DMS79 treated with DMSO at 0.1 percent for 48 hours (cell line): Measurements from ENCODE around the gene MYO1F.
"Not testable (repeated sequence)": the region's sequence is repeated elsewhere in the genome, so short reads cannot be mapped to it uniquely, and the experiment has no call there.

Experiments
- DNase-seq: peaks from one replicate; lab custom pipeline; 2025; lab: John Stamatoyannopoulos, UW

Gene MYO1F

DNA sequence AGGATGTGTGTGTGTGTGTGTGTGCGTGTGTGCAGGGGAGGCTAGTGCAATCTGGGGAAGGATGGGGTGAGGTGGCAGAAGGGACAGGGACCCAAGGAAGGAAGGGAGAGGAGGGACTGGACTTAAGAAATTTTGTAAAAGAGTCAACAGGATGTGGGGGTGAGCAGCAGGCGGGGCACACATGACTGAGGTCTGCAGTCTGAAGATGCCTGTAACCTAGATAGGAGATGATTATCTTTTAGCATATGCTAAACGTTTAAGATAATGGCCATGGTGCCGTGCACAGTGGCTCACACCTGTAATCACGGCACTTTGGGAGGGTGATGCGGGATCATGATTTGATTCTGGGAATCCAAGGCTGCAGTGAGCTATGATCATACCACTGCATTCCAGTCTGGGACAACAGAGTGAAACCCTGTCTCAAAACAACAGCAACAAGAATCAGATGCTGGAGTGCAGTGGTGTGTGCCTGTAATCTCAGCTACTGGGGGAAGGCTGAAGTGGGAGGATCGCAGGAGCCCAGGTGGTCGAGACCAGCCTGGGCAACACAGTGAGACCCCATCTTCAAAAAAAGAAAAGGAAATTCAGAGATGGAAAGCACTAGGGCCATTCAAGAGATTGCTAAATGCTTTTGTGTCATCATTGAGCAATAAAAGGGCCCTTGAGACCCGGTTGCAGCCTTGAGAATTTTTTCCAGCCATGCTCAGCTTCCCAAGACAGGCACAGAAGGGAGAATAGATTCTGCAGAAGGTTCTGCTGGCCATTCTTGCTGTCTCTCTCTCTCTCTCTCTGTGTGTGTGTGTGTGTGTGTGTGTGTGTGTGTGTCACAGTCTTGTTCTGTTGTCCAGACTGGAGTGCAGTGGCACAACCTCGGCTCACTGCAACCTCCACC lies 59.4 kb downstream of the MYO1F start:
- no peak for DNase-seq

DNA sequence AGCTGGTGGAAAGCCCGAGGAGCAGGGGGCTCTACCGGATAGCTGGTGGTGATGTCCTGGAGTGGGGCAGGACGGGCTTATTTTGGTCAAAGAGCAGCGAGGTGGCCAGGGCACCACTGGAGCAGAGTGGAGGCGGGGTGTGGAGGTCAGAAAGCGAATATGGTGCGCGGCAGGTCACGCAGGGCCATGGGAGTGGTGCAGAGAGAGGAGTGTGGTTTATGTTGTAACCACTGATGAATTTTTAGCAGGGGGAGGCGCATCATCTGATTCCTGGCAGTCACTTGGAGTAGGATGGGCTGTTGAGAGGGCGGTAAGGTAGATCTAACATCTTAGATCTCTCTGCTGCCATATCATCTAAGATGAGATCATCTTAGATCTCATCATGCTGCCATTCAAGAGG lies 61.9 kb downstream of the MYO1F start:
- DNase-seq: no peak

DNA sequence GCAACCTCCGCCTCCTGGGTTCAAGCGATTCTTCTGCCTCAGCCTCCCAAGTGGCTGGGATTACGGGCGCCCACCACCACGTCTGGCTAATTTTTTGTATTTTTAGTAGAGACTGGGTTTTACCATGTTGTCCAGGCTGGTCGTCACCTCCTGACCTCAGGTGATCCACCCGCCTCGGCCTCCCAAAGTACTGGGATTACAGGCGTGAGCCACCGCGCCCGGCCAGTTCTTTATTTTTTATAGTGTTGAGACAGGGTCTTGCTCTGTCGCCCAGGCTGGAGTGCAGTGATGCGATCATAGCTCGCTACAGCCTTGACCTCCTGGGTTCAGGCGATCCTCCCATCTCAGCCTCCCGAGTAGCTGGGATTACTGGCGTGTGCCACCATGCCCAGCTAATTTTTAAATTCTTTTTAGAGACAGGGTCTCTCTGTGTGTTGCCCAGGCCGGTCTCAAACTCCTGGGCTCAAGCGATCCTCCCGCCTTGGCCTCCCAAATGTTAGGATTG lies 62.7 kb downstream of the MYO1F start:
- not testable (repeated sequence) for DNase-seq

DNA sequence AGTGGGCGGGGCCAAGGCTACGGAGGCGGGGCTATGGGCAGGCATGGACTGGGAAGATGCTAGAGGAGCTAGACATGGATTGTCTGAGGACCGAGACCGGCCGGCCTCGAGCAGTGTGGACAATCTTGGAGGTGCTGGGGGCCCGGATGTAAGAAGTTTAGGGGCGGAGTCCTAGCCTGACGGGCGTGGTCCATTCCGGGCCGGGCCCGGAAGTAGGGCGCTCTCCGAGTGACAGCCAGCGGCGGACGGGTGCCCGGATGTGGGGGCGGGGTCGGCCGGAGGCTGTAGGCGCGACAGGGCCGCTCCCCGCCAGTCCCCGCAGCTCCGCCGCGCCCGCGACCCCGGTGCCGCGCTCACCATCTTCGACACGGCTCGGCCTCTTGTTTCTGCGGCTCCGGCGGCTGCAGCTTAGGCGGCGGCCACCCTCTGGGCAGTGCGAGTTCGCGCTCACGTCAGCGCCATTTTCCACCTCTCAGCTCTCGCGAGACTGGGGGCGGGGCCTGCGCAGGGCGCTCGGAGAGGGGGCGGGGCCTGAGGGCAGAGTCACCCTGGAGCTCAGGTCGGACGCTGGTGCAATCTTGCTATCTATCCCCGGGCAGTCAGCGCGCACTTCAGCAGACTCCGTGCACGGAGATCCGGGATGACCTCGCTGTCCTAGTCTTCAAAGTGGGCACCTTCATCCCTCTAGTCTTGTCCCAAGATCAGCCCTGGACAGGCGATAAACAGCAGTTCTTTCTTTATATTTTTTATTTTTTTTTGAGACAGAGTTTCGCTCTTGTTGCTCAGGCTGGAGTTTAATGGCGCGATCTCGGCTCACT lies 63.3 kb downstream of the MYO1F start, which contains the start of gene ZNF414:
Gene ZNF414 (minus strand): TSS at position 481 of the 818 bp plus-strand sequence. CDS start 121 bp downstream, at position 360.
- DNase-seq: peak; percentile 92

DNA sequence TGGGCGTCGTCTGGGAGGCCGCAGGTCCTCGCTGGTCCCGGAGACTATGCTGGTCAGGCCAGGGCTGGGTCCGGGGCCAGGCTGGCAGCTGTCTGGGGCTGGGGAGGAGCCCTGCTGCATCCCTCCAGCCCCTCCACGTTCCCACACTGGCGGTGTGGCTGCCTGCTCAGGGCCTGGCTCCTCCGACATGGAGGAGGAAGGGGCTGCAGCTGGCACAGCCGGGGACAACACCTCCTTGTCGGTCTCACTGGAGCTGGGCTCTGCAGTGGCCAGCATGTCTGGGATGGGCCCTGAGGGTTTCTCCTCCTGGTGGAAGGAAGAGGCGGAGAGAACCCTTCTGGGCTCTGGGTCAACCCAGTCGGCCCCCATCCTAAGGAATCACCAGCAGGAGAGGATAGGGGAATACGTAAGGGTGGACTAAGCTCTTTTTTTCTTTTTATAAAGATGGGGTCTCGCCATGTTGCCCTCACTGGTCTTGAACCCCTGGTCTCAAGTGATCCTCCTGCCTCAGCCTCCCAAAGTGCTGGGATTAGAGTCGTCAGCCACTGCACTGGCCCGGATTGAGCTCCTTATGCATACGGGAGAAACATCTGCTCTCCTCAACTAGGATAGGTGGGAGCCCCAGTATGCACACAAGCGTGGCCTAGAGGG lies 64.1 kb downstream of the MYO1F start:
- DNase-seq: no peak

DNA sequence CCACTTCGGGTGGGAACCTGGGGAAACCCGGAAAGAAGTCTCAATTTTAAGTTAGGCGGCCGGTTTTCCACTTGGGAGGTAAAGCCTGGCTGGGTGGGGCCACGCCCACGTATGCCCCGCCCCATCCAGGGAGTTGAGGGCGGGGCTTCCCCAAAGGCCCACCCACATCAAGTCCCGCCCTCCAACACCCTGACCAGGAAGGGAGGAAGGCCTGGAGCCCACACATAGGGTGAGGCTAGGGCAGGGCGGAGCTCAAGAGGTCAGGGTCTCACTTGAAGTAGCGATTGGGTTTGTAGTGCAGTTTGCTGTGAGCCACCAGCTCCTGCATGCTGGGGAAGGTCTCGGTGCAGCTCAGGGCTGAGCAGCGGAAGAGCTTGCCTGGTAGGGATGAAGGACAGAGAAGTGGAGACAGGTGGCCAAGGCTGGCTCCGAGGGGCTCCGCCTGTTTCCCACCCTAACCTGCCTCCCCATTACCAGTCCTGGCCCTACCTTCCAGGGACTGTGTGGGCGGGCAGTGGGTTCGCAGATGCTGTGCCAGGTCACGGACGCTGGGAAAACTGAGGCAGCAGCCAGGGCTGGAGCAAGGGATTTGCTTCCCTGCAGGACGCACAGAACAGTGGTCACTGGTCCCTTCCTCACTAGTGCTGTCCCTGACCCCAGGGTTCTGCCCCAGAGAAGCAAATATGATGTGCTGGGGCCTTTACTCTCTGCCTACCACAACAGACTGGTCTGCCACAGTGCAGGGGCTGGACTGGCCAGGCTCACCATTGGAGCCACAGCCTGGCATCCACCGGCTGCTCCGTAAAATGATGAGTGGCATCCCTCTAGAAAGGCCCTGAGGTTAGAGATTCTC lies 64.9 kb downstream of the MYO1F start:
- no peak for DNase-seq

DNA sequence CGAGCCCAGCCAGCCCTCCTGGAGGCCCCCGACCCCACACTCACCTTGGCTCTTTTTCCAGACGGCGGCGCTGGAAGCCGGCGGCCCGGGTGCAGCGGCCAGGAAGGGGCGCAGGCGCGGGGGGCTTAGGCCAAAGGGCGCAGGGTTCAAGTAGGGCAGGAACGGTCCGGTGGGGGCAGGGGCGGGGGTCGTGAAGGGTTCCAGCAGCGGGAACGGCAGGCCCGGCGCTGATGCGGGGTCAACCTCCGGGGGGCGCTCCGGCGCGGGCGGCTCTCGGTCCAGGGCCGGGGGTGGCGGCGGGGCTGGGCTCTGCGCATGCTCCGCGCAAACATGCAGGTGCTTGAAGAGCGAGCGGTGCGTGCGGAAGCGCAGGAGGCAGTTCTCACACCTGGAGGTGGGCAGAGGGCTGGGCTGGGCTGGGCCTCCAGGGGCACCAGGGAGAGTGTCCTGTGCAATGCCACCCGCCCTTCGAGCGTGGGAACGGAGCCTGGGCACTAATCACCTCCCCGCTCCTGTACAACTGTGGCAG lies 65.6 kb downstream of the MYO1F start:
- DNase-seq: no peak

DNA sequence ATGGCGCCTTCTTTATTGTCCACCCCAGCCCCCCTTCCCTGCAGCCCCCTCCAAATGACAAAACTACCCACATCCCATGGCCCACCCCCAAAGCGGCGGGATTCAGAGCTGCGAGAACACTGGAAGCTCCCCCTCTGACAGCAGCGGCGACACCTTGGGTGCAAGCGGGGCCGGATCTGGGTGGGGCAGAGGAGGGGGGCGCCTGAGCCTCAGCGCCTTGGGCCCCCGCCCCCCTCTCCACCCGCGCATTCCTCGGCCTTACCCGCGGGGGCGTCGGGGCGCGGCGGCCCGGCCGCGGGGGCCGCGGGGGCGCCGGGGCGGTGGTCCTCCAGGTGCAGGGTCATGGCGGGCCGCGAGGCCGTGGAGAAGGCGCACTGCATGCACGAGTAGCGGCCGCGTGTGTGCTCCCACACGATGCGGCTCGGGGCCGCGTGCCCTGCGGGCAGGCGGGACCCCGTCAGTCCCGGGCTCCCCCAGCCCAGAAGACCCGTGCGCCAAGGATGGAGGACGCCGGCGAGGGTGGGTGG lies 66.6 kb downstream of the MYO1F start:
- DNase-seq: no peak

DNA sequence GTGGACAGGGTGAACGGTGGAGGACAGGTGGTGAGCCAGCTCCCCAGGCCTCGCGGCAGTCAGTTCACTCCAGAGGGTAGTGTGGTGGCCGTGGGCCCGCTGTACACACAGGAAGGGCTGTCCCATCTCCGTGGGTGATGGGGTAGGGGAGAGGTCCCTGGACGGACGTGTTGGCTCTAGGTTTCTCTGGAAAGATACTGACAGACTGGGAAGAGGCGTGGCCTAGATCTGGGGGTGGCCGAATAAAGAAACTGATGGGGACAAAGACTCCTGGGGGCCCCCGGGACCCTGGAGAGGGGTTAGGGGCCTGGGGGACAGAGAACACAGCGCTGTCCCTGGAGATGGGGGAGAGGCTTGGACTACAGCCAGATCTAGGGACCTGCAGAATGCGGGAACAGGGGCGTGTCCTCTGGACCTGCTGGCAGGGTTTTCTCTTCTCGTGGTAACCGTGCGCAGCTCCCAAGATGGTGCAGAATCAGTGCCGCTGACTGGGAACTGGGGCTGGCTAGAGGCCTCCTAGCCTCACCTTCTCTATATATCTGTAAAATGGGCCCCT lies 70.8 kb downstream of the MYO1F start:
- no peak for DNase-seq

DNA sequence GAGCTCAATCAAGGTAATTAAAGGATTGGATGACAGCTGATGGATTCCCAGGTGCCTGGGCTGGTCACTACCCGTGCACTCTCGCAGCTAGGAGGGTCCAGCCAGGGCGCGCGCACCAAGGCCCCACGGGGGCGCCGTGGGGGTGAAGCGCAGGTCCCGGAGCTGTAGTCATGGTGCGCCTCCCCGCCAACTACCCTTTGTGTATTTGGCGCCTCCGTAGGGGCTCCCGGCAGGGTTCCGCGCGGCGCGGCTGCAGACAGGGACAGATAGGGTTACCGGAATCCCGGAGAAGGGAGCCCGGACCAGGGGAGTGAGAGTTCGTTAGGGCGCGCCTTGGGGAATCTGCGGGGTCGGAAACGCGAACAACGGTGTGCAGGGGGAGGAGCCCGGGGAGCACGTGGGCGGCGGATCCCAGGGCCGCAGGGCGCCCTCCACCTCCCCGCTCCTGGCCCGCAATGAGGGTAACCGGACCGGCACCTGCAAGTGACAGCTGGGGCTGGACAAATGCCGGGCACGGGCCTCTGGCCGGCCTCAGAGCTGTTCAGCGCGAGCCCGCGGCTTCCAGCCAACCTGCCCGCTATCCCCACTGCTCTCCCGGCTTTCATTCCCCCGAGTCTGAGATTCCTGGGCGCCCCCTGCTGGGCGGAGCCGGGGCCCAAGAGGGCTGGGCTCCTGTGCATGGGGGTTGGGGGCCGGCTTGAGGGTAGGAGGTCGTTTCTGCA lies 71.4 kb downstream of the MYO1F start:
- peak; percentile 65 for DNase-seq

DNA sequence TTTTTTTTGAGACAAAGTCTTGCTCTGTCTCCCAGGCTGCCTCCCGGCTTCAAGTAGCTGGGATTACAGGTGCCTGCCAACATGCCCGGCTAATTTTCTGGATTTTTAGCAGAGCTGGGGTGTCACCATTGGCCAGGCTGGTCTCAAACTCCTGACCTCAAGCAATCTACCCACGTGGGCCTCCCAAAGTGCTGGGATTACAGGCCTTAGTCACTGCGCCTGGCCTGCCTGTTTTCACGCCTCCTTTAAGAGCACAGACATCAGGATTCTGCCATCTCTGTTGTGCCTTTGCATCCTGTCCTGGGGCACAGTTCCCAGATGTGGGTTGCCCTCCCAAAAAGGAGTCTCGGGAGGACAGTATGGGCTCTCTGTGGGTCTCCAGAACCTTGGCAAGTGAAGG lies 72.3 kb downstream of the MYO1F start:
- DNase-seq: no peak

DNA sequence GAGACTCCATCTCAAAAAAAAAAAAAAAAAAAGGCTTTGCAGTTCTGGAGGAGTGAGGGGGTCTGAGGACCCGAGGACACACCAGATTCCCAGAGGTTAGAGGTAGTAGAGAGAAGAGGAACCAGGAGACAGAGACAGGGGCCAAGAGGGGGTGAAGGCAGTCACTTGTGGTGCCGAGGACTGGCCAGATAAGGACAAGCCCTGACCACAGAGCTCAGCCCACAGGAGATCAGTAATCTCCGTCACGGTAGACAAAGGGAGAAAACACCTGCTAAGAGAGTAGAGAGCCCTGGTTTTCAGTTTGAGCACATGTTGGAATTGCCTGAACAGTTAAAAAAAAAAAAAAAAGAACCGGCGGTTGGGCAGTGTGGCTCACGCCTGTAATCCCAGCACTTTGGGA lies 73.1 kb downstream of the MYO1F start:
- no peak for DNase-seq

DNA sequence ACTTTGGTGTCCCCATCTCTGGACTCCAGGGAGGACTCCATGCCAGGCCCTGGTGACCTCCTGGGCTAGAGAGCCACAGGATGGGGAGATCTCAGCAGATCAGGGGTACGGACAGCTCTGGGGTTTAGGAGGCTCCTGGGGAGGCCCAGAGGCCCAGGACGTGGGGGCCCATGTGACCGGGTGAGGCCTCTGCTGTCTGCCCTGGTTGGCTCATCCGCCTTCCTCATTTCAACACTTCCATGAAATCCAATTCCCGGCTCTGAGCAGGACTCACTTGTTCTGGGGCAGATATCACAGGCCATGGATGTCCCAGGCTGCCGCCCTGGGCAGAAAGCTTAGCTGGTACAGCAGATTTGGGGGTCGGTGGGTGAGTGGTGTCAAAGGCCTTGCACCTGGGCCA lies 73.7 kb downstream of the MYO1F start:
- DNase-seq: no peak

DNA sequence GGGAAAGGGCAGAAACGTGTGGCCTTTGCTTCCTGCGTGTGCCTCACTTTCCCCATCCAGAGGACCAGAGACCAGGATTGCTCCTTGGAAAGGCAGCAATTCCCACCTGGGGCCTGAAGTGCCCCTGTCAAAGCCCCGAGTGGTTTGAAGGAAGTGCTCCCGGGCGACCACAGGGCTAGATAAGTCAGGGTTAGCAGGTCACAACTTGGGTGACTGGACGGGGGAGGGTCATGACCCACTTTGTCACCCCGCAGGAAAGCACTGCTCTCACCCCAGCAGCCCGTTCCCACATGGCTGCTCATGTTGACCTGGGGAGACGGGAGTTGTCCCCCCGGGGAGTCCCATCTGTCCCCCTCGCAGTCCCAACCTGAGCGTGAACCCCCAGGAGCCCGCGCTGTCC lies 75.3 kb downstream of the MYO1F start:
- no peak for DNase-seq

DNA sequence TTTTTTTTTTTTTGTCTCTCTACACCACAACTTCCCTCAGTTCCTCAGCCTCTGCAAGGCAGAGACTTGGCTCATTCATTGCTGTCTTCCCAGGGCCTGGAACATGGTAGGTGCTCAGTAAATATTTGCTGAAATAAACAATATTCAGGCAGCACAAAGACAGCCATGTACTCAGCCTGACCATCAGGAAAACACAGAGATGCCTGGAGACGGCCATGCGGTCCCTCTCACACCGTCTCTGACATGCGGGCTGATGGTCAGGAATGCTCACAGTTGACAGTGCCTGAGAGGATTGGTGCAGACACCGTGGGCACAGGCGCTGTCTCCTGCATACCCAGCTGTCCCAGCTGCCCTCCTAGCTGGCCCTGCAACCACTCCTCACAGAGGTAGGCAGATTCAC lies 75.7 kb downstream of the MYO1F start:
- DNase-seq: no peak

DNA sequence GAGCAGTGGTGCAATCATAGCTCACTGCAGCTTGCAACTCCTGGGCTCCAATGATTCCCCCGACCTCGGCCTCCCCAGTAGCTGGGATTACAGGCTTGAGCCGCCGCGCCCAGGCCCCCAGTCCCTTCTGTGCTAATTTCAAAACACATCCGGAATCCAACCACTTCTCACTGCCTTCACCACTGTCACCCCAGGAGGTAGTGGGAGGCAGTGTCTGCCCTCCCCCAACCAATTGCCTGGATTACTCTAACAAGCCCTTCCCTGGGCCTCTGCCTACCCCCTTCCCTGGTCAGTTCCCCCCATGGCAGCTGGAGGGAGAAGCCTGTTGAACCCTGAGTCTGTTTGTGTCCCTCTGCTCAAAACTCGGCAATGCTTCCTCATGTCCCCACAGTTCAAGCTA lies 77.1 kb downstream of the MYO1F start:
- DNase-seq: no peak

DNA sequence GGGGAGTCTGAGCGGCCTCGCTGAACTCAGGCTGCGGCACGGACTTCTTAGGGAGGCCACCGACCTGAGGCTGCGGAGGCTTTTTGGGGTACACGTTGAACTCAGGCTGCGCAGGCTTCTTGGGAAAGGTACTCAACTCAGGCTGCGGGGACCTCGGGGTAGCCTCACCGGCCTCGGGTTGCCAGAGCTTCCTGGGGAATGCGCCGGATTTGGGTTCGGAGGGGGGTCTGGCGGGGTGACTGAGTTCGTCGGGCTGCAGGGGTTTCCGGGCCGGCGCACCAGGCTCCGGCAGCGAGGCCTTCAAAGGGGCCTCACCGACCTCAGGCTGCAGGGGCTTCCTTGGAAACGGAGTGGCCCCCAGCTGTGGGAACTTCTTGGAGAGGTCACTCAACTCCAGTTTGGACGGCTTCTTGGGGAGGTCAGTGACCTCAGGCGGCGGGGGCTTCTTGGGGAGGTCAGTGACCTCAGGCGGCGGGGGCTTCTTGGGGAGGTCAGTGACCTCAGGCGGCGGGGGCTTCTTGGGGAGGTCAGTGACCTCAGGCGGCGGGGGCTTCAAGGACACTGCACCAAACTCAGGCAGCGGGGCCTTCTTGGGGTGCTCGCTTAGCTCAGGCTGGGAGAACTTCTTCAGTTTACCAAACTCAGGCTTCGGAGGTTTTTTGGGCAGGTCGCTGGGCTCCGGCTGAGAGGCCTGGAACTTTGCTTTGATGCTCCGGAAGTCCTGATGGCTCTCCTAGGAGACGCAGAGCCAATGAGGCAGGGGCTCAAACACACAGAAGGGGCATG lies 78.0 kb downstream of the MYO1F start:
- no peak for DNase-seq

DNA sequence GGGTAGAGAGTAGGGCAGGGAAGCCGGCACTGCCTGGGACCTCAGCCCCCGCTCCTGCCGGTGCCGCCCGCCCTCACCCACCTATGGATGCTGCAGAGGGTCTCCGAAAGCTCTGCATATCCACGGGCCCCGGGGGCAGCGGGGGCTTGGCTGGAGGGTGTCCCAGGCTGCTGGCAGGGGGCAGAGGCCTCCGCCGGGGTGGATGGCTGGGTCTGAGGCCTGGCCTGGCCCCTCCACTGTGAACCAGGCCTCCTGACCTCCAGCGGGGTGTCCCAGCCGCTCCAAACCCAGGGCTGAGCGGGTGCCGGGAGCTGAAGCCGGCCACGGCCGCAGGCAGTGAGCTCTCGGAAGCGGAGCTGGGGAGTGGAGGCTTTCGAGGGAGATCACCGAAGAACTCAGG lies 78.9 kb downstream of the MYO1F start:
- no peak for DNase-seq

DNA sequence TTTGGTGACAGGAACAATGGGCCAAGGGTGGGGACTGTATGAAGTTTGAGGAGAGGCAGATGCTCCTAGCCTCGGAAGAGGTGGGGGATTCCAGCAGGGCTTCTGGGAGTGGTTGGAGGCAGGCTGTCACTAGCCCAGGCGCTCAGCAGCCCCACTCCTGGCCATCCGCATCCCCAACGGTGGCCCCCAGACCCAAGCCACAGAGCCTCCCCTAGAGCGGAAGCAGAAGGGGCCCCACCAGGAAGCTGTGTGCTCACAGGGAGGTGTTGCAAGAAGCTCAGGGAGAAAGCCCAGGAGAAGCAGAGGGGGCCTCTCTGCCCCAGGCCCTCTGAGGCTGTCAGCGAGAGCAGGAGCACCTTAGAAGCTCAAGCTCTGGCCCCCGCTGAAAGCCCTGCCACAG lies 83.1 kb downstream of the MYO1F start:
- no peak for DNase-seq
